Liver (tissue), 2 donors: ENCODE results near the gene KRTAP17-1.

Source experiments
- FOXA1 ChIP-seq: IDR thresholded peaks from 2 replicates; pipeline ENCODE4 v1.6.1; 2016; ENCODE audit warnings: antibody characterized with exemption
- RAD21 ChIP-seq, 2 donors: IDR thresholded peaks; 2 replicates each; pipeline ENCODE4 v1.6.1; 2016; ENCODE audit warnings: antibody characterized with exemption in 2 of 2, mild to moderate bottlenecking in 2 of 2
- YY1 ChIP-seq: IDR thresholded peaks from 2 replicates; pipeline ENCODE4 v1.6.1; 2016; ENCODE audit warnings: antibody characterized with exemption, mild to moderate bottlenecking
- TF ChIP-seq, protein P1 (sequence below): IDR thresholded peaks from 2 replicates; pipeline ENCODE4 v1.6.1; 2016; ENCODE audit warnings: antibody characterized with exemption, mild to moderate bottlenecking
- donor health status: healthy.

DNA sequence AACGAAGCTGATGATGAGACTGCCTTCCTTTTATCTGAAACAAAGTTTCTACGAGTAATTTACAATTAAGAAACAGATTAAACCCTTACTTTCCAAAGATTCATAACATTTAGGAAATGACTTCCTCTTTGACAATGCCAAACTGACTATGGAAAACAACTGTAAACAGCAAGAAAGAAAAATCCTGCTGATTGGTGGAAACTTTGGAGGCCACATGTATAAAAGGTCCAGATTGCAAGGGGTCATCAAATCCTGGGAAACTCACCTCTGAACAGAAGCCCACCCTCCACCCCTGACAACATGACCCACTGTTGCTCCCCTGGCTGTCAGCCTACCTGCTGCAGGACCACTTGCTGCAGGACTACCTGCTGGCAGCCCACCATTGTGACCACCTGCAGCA, 50.4 kb downstream of the KRTAP17-1 start, which contains the start of gene KRTAP9-6:
- TF ChIP-seq, protein P1, sequence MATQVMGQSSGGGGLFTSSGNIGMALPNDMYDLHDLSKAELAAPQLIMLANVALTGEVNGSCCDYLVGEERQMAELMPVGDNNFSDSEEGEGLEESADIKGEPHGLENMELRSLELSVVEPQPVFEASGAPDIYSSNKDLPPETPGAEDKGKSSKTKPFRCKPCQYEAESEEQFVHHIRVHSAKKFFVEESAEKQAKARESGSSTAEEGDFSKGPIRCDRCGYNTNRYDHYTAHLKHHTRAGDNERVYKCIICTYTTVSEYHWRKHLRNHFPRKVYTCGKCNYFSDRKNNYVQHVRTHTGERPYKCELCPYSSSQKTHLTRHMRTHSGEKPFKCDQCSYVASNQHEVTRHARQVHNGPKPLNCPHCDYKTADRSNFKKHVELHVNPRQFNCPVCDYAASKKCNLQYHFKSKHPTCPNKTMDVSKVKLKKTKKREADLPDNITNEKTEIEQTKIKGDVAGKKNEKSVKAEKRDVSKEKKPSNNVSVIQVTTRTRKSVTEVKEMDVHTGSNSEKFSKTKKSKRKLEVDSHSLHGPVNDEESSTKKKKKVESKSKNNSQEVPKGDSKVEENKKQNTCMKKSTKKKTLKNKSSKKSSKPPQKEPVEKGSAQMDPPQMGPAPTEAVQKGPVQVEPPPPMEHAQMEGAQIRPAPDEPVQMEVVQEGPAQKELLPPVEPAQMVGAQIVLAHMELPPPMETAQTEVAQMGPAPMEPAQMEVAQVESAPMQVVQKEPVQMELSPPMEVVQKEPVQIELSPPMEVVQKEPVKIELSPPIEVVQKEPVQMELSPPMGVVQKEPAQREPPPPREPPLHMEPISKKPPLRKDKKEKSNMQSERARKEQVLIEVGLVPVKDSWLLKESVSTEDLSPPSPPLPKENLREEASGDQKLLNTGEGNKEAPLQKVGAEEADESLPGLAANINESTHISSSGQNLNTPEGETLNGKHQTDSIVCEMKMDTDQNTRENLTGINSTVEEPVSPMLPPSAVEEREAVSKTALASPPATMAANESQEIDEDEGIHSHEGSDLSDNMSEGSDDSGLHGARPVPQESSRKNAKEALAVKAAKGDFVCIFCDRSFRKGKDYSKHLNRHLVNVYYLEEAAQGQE, result no peak
- TF ChIP-seq RAD21 (IDR thresholded peaks at IDR 0.05) (no peak), YY1 (no peak), FOXA1 (no peak)
